ENCODE measurements around the gene DLEC1. TPM values are rescaled to one million over a fixed set of nuclear protein-coding genes. Genes with fewer than 3 reads are reported as not detected.

The DLEC1 gene
- total and polyA plus RNA-seq, 2 donors (not counting 1 experiment from before 2014, with no cell fraction given): 0.52 to 2.1 TPM

DNA sequence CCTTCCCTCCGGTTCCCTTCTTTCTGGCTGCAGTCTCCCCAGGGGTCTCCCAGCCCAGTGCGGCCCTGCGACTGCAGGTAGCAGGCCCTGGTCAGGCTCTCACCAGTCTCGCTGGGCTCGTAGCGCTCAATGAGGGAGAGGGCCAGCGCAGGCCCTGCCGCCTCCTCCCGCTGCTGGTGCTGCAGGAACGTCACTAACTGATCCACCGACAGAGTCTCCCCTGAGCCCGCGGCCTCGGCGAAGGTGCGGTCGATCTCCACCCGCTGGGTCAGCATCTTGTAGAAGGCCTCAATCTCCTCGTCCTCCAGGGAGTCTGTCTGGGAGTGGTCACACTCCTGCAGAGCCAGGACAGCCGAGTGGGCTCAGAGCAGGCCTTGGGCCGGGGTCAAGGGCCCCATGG, 27.9 kb upstream of the DLEC1 start:
- POLR2A ChIA-PET: no interaction called here
- CTCF ChIA-PET: interaction anchor here (1.0 kb wide), 1 partner anchor 7 kb away, joined by 3 read pairs; no protein-coding TSS in a partner anchor
- no peaks in the 10 kb centered on the region for H3K27me3 ChIP-seq (replicated peaks in 1 of 4; ENCODE audit: control extremely low read depth in 1 of 4, control insufficient read depth in 3 of 4, insufficient read depth in 4 of 4, low read length in 3 of 4)
- Mint-ChIP-seq H3K27me3 (no peaks in the 10 kb centered on the region), H3K9me3 (ENCODE audit: insufficient read depth) (peaks cover 3% of the 10 kb centered on the region), H3K4me3 (no peak overlapping the region), H3K27ac (no peak overlapping the region), H3K4me1 (no peaks in the 10 kb centered on the region)
- 97% methylated on average over 21 of the region's 21 CpGs for WGBS (ENCODE audit: insufficient coverage)
- TF ChIP-seq EZH2 (IDR thresholded peaks at IDR 0.05; ENCODE audit: borderline replicate concordance, insufficient read depth, low read depth, low read length, poor library complexity, severe bottlenecking): no peak
- TF ChIP-seq, protein P1, sequence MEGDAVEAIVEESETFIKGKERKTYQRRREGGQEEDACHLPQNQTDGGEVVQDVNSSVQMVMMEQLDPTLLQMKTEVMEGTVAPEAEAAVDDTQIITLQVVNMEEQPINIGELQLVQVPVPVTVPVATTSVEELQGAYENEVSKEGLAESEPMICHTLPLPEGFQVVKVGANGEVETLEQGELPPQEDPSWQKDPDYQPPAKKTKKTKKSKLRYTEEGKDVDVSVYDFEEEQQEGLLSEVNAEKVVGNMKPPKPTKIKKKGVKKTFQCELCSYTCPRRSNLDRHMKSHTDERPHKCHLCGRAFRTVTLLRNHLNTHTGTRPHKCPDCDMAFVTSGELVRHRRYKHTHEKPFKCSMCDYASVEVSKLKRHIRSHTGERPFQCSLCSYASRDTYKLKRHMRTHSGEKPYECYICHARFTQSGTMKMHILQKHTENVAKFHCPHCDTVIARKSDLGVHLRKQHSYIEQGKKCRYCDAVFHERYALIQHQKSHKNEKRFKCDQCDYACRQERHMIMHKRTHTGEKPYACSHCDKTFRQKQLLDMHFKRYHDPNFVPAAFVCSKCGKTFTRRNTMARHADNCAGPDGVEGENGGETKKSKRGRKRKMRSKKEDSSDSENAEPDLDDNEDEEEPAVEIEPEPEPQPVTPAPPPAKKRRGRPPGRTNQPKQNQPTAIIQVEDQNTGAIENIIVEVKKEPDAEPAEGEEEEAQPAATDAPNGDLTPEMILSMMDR (IDR thresholded peaks at IDR 0.05): no peak
- no peaks in the 10 kb centered on the region for H3K4me1 ChIP-seq (ENCODE audit: control insufficient read depth in 2 of 2, insufficient read depth in 2 of 2, low read length in 2 of 2)
- H4K20me1 ChIP-seq (ENCODE audit: control insufficient read depth, insufficient read depth, low read length, poor library complexity, severe bottlenecking): no peaks in the 10 kb centered on the region
- no peak overlapping the region for H3K27ac ChIP-seq (ENCODE audit: low read length in 2 of 2)
- H3K9me3 ChIP-seq (ENCODE audit: control extremely low read depth in 1 of 3, control insufficient read depth in 2 of 3, insufficient read depth in 1 of 3, low read length in 2 of 3): peaks cover 0 to 7% (median 0%) of the 10 kb centered on the region in 3 donors
- no peak overlapping the region for H3K4me2 ChIP-seq (replicated peaks; ENCODE audit: low read depth, low read length, poor library complexity, severe bottlenecking)
- peaks cover 0 to 9% of the 10 kb centered on the region in 2 experiments for H3K36me3 ChIP-seq (replicated peaks in 1 of 2; ENCODE audit: control extremely low read depth in 1 of 2, control insufficient read depth in 1 of 2, extremely low read depth in 1 of 2, insufficient read depth in 2 of 2, low read length in 1 of 2)
- no peak for DNase-seq
- no peak for ATAC-seq (ENCODE audit: low read depth)
- H2AFZ ChIP-seq (ENCODE audit: insufficient read depth, low read depth, low read length, poor library complexity, severe bottlenecking): no peak overlapping the region
- intact Hi-C loops (cut with micrococcal nuclease): no loop called here
- no peak overlapping the region for H3K4me3 ChIP-seq (ENCODE audit: control extremely low read depth in 1 of 5, extremely low read depth in 1 of 5, insufficient read depth in 1 of 5, low read depth in 2 of 5, low read length in 4 of 5)
- H3K79me2 ChIP-seq (ENCODE audit: control insufficient read depth, insufficient read depth, low read length): no peaks in the 10 kb centered on the region
- H3K9ac ChIP-seq (ENCODE audit: low read length): no peak overlapping the region

DNA sequence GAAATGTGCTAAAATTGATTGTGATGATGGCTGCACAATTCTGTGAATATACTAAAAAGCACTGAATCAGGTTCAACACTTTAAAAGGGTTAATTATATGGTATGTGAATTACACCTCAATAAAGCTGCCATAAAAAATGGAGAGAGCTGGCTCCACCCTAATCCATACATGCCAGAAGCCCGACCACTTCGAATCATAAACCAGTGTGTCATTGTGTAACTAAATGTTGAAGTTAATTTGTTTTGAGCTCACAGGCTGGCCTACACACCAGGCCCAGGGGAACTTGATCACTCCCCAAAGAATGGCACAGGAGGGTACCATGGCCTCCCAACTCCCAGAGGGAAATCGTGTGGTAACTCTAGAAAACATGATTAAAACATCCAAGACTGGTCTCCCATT, 23.5 kb upstream of the DLEC1 start:
- no peak overlapping the region for H3K27ac Mint-ChIP-seq

More for the DNA sequence above, 23.5 kb upstream of the DLEC1 start:
- Histone ChIP-seq H3K9ac (ENCODE audit: low read length) (no peak overlapping the region), H3K36me3 (replicated peaks in 1 of 2; ENCODE audit: control extremely low read depth in 1 of 2, control insufficient read depth in 1 of 2, extremely low read depth in 1 of 2, insufficient read depth in 2 of 2, low read length in 1 of 2) (peaks cover 0 to 3% of the 10 kb centered on the region in 2 experiments), H3K4me3 (ENCODE audit: control extremely low read depth in 1 of 5, extremely low read depth in 1 of 5, insufficient read depth in 1 of 5, low read depth in 2 of 5, low read length in 4 of 5) (no peak overlapping the region), H3K27me3 (replicated peaks in 1 of 4; ENCODE audit: control extremely low read depth in 1 of 4, control insufficient read depth in 3 of 4, insufficient read depth in 4 of 4, low read length in 3 of 4) (no peaks in the 10 kb centered on the region), H3K79me2 (ENCODE audit: control insufficient read depth, insufficient read depth, low read length) (no peaks in the 10 kb centered on the region), H3K4me2 (replicated peaks; ENCODE audit: low read depth, low read length, poor library complexity, severe bottlenecking) (no peak overlapping the region), H3K27ac (ENCODE audit: low read length in 2 of 2) (no peak overlapping the region), H3K4me1 (ENCODE audit: control insufficient read depth in 2 of 2, insufficient read depth in 2 of 2, low read length in 2 of 2) (no peaks in the 10 kb centered on the region), H4K20me1 (ENCODE audit: control insufficient read depth, insufficient read depth, low read length, poor library complexity, severe bottlenecking) (no peaks in the 10 kb centered on the region), H2AFZ (ENCODE audit: insufficient read depth, low read depth, low read length, poor library complexity, severe bottlenecking) (no peak overlapping the region), H3K9me3 (ENCODE audit: control extremely low read depth in 1 of 3, control insufficient read depth in 2 of 3, insufficient read depth in 1 of 3, low read length in 2 of 3) (peaks cover 0 to 16% (median 0%) of the 10 kb centered on the region in 3 donors)
- ChIA-PET CTCF (no interaction called here), POLR2A (no interaction called here)
- H3K4me3 Mint-ChIP-seq: no peak overlapping the region
- intact Hi-C loops (cut with micrococcal nuclease): no loop called here
- ATAC-seq (ENCODE audit: low read depth) (no peak), DNase-seq (no peak)
- no peaks in the 10 kb centered on the region for H3K27me3 Mint-ChIP-seq
- peaks cover 3% of the 10 kb centered on the region for H3K9me3 Mint-ChIP-seq (ENCODE audit: insufficient read depth)
- TF ChIP-seq, protein P1 (IDR thresholded peaks at IDR 0.05): no peak
- no peak for TF ChIP-seq EZH2 (IDR thresholded peaks at IDR 0.05; ENCODE audit: borderline replicate concordance, insufficient read depth, low read depth, low read length, poor library complexity, severe bottlenecking)
- no peaks in the 10 kb centered on the region for H3K4me1 Mint-ChIP-seq
- WGBS (ENCODE audit: insufficient coverage): 86% methylated on average over 1 of the region's 3 CpGs

Data from B cell (primary cell).